ENCODE measurements around the gene KIF6.
A peak's percentile ranks its signal among the peaks of the same experiment; 100 is the strongest.
"Not testable (repeated sequence)": the region's sequence is repeated elsewhere in the genome, so short reads cannot be mapped to it uniquely, and the experiment has no call there.

KIF6 gene

GRCh38 chr6:39724787-39725631 is at the start of gene KIF6:
Gene KIF6, minus strand, starts transcription at chr6:39725408. Its CDS starts 98 bp downstream, at chr6:39725310.
- DNase-seq (ENCODE audit: low spot score), result peak; percentile 96

- no peak for DNase-seq (ENCODE audit: low spot score)
Observed at GRCh38 chr6:39773782-39774181, 48.6 kb upstream of the KIF6 start.

GRCh38 chr6:39772559-39773273 is 47.5 kb upstream of the KIF6 start:
- no peak for DNase-seq (ENCODE audit: low spot score)

DNA sequence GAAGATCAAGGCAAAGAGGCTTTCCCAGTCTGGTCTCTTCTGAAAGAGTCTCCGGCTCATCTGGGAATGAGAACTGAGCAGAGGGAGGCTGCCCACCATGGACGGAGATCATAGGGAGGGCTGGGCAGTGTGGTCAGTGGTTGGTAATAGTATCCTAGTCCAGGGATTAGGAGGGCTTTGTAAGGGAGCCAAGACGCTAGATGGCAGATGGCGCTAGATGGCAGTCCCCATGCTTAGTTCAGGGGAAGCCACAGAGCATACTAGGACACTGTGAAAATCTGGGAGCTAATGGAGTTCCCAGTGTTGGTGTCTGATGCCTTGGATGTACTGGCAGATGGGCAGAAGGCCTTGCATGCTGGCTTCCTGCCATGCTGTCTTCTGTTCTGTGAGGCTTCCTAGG is 45.2 kb upstream of the KIF6 start:
- no peak for DNase-seq (ENCODE audit: low spot score)

GRCh38 chr6:39769012-39769411 is 43.8 kb upstream of the KIF6 start:
- peak; percentile 77 for DNase-seq (ENCODE audit: low spot score)

DNA sequence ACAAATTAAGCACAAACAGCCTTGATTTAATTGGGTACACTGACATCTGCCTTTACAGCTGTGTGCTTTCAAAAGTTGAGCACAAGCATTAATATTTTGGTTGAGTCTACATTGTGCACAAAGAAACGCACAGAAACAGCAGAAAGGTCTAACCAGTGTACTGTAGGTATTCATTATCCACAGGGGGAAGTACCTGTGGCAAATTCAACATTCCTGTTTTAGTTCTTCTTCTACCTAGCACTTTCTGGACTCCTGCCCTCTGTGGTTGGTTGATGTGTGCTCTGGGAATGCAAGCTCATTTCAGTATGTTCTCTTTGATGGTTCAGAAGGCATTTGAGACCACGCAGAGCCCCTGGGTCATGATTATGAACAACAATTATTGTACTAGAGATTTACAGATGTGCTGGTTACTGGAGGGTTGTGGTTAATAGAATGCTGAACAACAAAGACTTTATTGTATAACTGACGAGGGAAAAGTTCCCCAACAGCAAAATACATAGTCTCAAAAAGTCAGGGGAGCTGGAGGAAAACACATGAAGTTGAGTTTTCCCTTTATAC is 40.4 kb upstream of the KIF6 start:
- DNase-seq (ENCODE audit: low spot score), result no peak

- no peak for DNase-seq (ENCODE audit: low spot score)
Observed at GRCh38 chr6:39760226-39760952, 35.2 kb upstream of the KIF6 start.

- no peak for DNase-seq (ENCODE audit: low spot score)
Observed at GRCh38 chr6:39758905-39759605, 33.8 kb upstream of the KIF6 start.

DNA sequence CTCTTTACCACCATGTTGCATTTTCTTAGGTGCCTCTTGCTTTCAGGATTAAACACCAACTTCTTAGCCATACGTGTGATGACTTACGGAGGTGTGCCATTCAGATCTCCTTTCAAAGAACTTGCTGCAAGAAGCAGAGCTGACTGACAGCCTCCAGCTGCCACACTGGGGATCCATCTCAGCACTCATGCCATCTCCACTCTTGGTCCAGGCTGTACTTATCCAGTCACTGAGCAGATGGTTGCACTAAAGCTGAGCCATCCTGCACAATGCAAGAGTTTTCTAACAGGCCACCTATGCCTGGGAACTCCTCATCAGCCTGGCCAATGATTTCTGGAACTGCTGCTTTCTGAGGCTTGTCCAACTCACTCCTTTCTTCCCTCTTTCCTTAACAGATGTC is 31.4 kb upstream of the KIF6 start:
- DNase-seq (ENCODE audit: low spot score), result no peak

GRCh38 chr6:39755231-39755630 is 30.0 kb upstream of the KIF6 start:
- DNase-seq (ENCODE audit: low spot score), result no peak

GRCh38 chr6:39754514-39755115 is 29.4 kb upstream of the KIF6 start:
- no peak for DNase-seq (ENCODE audit: low spot score)

- no peak for DNase-seq (ENCODE audit: low spot score)
Observed at GRCh38 chr6:39753725-39754045, 28.5 kb upstream of the KIF6 start.

DNA sequence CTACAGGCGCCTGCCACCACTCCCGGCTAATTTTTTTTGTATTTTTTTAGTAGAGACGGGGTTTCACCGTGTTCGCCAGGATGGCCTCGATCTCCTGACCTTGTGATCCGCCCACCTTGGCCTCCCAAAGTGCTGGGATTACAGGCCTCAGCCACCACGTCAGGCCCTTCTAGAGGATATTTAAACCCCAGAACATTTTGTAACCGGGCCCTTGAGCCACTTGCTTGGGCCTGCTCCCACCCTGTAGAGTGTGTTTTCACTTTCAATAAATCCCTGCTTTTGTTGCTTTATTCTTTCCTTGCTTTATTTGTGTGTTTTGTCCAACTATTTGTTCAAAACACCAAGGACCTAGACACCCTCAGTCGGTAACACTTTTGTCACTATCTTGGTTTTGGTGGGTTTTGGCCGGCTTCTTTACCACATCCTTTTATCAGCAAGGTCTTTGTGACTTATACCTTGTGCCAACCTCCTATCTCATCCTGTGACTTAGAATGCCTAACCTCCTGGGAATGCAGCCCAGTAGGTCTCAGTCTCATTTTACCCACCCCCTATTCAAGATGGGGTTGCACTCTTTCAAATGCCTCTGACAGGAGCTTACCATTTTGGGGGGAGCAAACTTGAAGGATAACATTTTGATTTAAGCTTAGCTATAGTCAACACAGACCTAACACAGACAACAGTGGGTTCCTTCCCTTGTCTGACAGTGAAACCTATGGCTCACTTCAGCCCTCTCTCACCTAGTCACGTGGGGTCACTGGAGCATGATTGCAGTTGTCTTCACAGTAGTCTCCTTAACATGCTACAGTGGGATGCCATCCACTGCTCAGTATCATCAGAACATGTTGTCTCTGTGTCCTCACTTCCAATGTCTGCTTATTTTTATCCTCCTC is 27.9 kb upstream of the KIF6 start:
- DNase-seq (ENCODE audit: low spot score), result no peak

DNA sequence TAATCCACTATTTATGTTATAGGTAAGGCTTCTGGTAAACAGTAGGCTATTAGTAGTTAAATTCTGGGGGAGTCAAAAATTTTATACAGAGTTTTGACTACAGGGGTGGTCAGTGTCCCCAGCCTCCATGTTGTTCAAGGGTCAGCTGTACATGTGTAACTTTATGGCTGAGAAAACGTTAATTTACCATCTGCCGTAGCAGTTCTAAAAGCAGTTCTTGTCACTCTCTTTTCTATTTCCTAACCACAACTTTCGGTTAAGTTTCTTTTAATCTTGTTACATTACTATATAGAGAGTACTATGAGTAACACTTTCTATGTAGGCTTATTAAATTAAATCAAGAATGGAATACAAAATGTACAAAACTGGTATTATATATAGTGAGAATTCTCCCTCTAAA is 21.6 kb upstream of the KIF6 start:
- no peak for DNase-seq (ENCODE audit: low spot score)

DNA sequence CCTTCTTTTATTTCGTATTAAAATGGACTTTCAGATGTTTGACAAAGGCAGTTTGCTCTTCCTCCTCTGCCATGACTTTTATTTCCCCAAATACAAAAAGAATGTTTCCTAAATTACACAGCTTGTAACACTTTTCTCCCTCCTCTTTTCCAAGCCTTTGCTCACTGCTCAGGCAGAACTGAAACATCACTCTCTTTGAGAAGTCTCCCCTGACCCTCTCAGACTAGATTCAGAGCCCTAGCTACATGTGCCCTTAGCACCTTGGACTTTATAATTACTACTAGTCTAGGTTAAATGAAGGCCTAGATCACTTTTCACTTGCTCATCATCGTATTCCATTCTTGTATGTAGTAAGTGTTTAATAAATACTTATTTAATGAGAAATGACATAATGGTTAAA is 8.5 kb upstream of the KIF6 start:
- no peak for DNase-seq (ENCODE audit: low spot score)

- DNase-seq (ENCODE audit: low spot score), result no peak
Observed at GRCh38 chr6:39731565-39731964, 6.4 kb upstream of the KIF6 start.

DNA sequence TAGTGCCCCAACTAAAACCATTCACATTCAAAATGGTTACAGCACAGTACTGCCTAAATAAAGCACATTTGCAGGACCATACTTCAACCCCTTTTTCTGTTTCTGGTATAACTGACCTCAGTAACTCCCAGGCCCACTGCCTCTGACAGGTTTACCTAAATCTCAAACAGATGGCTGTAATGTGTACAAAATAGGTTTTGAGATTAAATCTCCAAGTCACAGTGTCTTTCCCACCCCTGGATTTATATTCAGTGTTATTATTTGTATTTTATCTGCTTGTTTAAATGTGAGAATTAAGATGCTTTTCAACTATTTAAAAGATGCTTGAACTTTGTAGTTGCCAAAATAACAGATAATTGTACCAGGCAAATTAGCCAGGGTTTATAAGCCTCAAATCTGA is 4.7 kb upstream of the KIF6 start:
- no peak for DNase-seq (ENCODE audit: low spot score)

- DNase-seq (ENCODE audit: low spot score), result no peak
Observed at GRCh38 chr6:39725632-39725997, 407 bp upstream of the KIF6 start.

- not testable (repeated sequence) for DNase-seq (ENCODE audit: low spot score)
Observed at GRCh38 chr6:39723350-39723749, 1.9 kb downstream of the KIF6 start.

GRCh38 chr6:39714802-39715201 is 10.4 kb downstream of the KIF6 start:
- DNase-seq (ENCODE audit: low spot score), result peak; percentile 81

All from putamen (tissue), 1 donor.